ENCODE measurements around the gene SCFD1.

The SCFD1 gene

GRCh38 chr14:30757082-30757481 is 135.0 kb downstream of the SCFD1 start:
- no peak overlapping the region for H3K27ac ChIP-seq (ENCODE audit: low read depth, low read length)
- no peak overlapping the region for H3K9ac ChIP-seq (ENCODE audit: low read length)
- no peaks in the 10 kb centered on the region for H3K27me3 ChIP-seq (ENCODE audit: control insufficient read depth, insufficient read depth, low read length)
- H3K36me3 ChIP-seq (ENCODE audit: control insufficient read depth, insufficient read depth, low read length), result no peaks in the 10 kb centered on the region
- H3K9me3 ChIP-seq (ENCODE audit: control insufficient read depth, insufficient read depth, low read depth, low read length), result no peaks in the 10 kb centered on the region
- H3K4me3 ChIP-seq (ENCODE audit: low read depth, low read length), result no peak overlapping the region
- no peaks in the 10 kb centered on the region for H3K4me1 ChIP-seq (ENCODE audit: control insufficient read depth, insufficient read depth, low read length)

- Histone ChIP-seq H3K36me3 (ENCODE audit: control insufficient read depth, insufficient read depth, low read length) (no peaks in the 10 kb centered on the region), H3K9me3 (ENCODE audit: control insufficient read depth, insufficient read depth, low read depth, low read length) (peaks cover 13% of the 10 kb centered on the region), H3K27me3 (ENCODE audit: control insufficient read depth, insufficient read depth, low read length) (no peaks in the 10 kb centered on the region), H3K9ac (ENCODE audit: low read length) (no peak overlapping the region), H3K27ac (ENCODE audit: low read depth, low read length) (no peak overlapping the region), H3K4me1 (ENCODE audit: control insufficient read depth, insufficient read depth, low read length) (no peaks in the 10 kb centered on the region), H3K4me3 (ENCODE audit: low read depth, low read length) (no peak overlapping the region)
These were observed 137.3 kb downstream of the SCFD1 start for GRCh38 chr14:30759172-30760125.

GRCh38 chr14:30763891-30764290 is 141.8 kb downstream of the SCFD1 start:
- Histone ChIP-seq H3K27me3 (ENCODE audit: control insufficient read depth, insufficient read depth, low read length) (no peaks in the 10 kb centered on the region), H3K9ac (ENCODE audit: low read length) (no peak overlapping the region), H3K36me3 (ENCODE audit: control insufficient read depth, insufficient read depth, low read length) (no peaks in the 10 kb centered on the region), H3K9me3 (ENCODE audit: control insufficient read depth, insufficient read depth, low read depth, low read length) (peaks cover 13% of the 10 kb centered on the region), H3K27ac (ENCODE audit: low read depth, low read length) (no peak overlapping the region), H3K4me1 (ENCODE audit: control insufficient read depth, insufficient read depth, low read length) (no peaks in the 10 kb centered on the region), H3K4me3 (ENCODE audit: low read depth, low read length) (no peak overlapping the region)

- Histone ChIP-seq H3K4me1 (ENCODE audit: control insufficient read depth, insufficient read depth, low read length) (no peaks in the 10 kb centered on the region), H3K36me3 (ENCODE audit: control insufficient read depth, insufficient read depth, low read length) (no peaks in the 10 kb centered on the region), H3K9ac (ENCODE audit: low read length) (no peak overlapping the region), H3K9me3 (ENCODE audit: control insufficient read depth, insufficient read depth, low read depth, low read length) (peaks cover 10% of the 10 kb centered on the region), H3K27ac (ENCODE audit: low read depth, low read length) (no peak overlapping the region), H3K27me3 (ENCODE audit: control insufficient read depth, insufficient read depth, low read length) (no peaks in the 10 kb centered on the region), H3K4me3 (ENCODE audit: low read depth, low read length) (no peak overlapping the region)
These were observed 145.5 kb downstream of the SCFD1 start for GRCh38 chr14:30767624-30768023.

GRCh38 chr14:30768791-30769190 is 146.7 kb downstream of the SCFD1 start:
- Histone ChIP-seq H3K4me1 (ENCODE audit: control insufficient read depth, insufficient read depth, low read length) (no peaks in the 10 kb centered on the region), H3K27ac (ENCODE audit: low read depth, low read length) (no peak overlapping the region), H3K27me3 (ENCODE audit: control insufficient read depth, insufficient read depth, low read length) (no peaks in the 10 kb centered on the region), H3K4me3 (ENCODE audit: low read depth, low read length) (no peak overlapping the region), H3K9me3 (ENCODE audit: control insufficient read depth, insufficient read depth, low read depth, low read length) (no peaks in the 10 kb centered on the region), H3K9ac (ENCODE audit: low read length) (no peak overlapping the region), H3K36me3 (ENCODE audit: control insufficient read depth, insufficient read depth, low read length) (no peaks in the 10 kb centered on the region)

- Histone ChIP-seq H3K4me1 (ENCODE audit: control insufficient read depth, insufficient read depth, low read length) (no peaks in the 10 kb centered on the region), H3K9me3 (ENCODE audit: control insufficient read depth, insufficient read depth, low read depth, low read length) (no peaks in the 10 kb centered on the region), H3K4me3 (ENCODE audit: low read depth, low read length) (no peak overlapping the region), H3K36me3 (ENCODE audit: control insufficient read depth, insufficient read depth, low read length) (no peaks in the 10 kb centered on the region), H3K9ac (ENCODE audit: low read length) (no peak overlapping the region), H3K27ac (ENCODE audit: low read depth, low read length) (no peak overlapping the region), H3K27me3 (ENCODE audit: control insufficient read depth, insufficient read depth, low read length) (no peaks in the 10 kb centered on the region)
These were observed 148.3 kb downstream of the SCFD1 start for GRCh38 chr14:30770376-30770775.

- no peaks in the 10 kb centered on the region for H3K4me1 ChIP-seq (ENCODE audit: control insufficient read depth, insufficient read depth, low read length)
- H3K9ac ChIP-seq (ENCODE audit: low read length), result no peak overlapping the region
- no peak overlapping the region for H3K27ac ChIP-seq (ENCODE audit: low read depth, low read length)
- H3K36me3 ChIP-seq (ENCODE audit: control insufficient read depth, insufficient read depth, low read length), result no peaks in the 10 kb centered on the region
- no peaks in the 10 kb centered on the region for H3K9me3 ChIP-seq (ENCODE audit: control insufficient read depth, insufficient read depth, low read depth, low read length)
- no peak overlapping the region for H3K4me3 ChIP-seq (ENCODE audit: low read depth, low read length)
- H3K27me3 ChIP-seq (ENCODE audit: control insufficient read depth, insufficient read depth, low read length), result no peaks in the 10 kb centered on the region
These were observed 149.5 kb downstream of the SCFD1 start for GRCh38 chr14:30771595-30771994.

GRCh38 chr14:30779210-30779609 is 157.1 kb downstream of the SCFD1 start:
- no peaks in the 10 kb centered on the region for H3K9me3 ChIP-seq (ENCODE audit: control insufficient read depth, insufficient read depth, low read depth, low read length)

More at GRCh38 chr14:30779210-30779609, 157.1 kb downstream of the SCFD1 start:
- Histone ChIP-seq H3K27me3 (ENCODE audit: control insufficient read depth, insufficient read depth, low read length) (no peaks in the 10 kb centered on the region), H3K4me1 (ENCODE audit: control insufficient read depth, insufficient read depth, low read length) (no peaks in the 10 kb centered on the region), H3K9ac (ENCODE audit: low read length) (no peak overlapping the region), H3K4me3 (ENCODE audit: low read depth, low read length) (no peak overlapping the region), H3K27ac (ENCODE audit: low read depth, low read length) (no peak overlapping the region), H3K36me3 (ENCODE audit: control insufficient read depth, insufficient read depth, low read length) (no peaks in the 10 kb centered on the region)

Measured in HUES6 (cell line).